GM19328 (cell line): ENCODE data around the gene CCNL2.
"Not testable (repeated sequence)": the region's sequence is repeated elsewhere in the genome, so short reads cannot be mapped to it uniquely, and the experiment has no call there.

Source experiments
- ATAC-seq: cut with Tn5 transposase; IDR thresholded peaks from one replicate; pipeline ENCODE4 v1.9.1; 2021; ENCODE audit warnings: mild to moderate bottlenecking, moderate library complexity; ENCODE audit not compliant: unreplicated experiment

CCNL2 gene

DNA sequence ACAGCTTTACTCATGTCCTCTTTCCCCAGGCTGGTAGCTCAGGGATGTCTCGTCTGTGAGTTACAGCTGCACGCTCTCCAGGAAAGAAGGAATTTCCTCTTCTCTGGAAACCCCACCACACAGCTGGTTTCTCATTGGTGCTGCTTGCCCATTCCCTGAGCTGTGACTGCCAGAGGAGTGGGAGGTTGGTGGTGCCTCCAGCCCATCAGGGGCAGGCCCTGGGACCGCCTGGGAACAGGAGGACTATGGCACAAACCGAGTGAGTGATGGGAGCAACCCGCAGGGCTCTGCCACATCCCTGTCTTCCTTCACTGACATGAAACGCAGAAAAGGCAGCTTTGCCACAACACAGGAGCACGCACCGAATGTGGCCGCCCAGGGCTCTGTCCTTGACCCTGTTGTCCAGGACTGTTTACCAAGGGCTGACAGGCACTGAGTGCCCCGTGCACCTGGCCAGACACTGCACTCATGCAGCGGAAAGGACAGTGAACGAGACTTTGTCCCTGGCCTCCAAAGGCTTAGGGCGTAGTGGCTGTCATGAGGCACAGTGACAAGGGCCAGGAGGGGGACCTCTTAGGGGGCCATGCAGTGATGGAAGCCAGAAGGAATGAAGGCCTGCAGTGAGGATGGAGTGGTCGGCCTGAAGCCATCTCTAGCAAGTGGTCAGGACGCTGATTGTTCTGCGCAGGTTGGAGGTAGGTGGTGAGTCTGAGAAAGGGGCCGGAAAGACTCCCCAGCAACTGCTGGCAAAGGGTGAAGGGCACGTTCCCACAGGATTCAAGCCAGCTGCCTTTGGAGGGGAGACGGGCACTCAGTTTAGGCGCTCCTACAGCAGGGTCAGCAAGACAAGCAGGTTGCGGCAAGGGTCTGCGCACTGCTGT lies 1.7 kb upstream of the CCNL2 start:
- ATAC-seq, result no peak

DNA sequence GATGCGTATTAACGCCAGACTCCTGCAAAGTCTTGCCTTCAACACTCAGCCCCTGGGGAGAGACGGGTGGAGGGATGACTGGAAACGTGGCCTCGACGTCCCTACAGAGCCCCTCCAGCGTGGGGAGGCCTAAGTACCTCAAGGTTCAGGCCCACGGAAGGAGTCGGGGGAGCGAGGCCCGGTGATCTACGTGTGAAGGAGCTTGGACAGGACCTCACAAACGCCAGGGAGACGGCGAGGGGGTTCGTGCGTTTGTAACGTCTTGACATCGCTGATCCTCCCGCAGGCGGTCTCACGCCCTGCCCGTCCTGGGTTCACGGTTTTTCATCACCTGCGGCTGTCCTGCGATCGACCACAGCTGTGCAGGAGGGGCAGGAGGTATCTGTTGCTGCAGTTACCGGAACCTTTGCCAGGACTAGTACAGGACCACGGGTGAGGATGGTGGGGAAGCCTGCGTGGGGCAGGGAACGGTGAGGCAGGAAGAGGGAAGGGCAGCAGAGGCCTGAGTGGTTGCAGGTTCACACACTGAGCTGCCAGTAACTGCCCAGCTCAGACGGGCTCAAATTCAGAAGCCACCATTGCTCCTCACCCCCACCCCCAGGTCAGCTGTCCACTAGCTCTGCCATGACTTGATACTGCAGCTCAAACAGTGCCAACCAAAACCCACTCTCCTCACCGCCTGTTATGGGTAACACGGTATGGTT lies 889 bp upstream of the CCNL2 start:
- ATAC-seq, result no peak

- ATAC-seq, result peak; percentile 14
These were observed 403 bp downstream of the CCNL2 start for GRCh38 chr1:1398677-1399186.

GRCh38 chr1:1397839-1398523 lies 1.2 kb downstream of the CCNL2 start:
- ATAC-seq, result no peak

DNA sequence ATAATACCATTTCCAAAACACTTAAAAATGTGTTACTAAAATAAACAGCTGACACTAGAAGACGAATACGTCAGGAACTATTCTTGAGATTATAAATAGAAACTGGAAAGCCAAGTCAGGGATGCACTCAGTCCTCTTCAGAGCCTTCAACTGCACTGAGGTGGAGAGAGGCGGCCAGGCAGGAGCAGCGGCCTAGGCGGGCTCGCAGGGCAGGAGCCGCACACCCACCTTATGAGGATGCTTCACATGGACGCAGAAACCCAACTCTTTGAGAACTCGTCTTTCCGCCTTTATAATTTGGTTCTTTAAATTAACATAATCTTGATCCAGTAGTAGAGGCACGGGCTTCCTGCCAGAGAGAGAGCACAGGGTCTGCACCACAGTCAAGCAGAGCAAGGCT lies 4.0 kb downstream of the CCNL2 start:
- no peak for ATAC-seq

- ATAC-seq, result no peak
These were observed 5.0 kb downstream of the CCNL2 start for GRCh38 chr1:1394116-1394515.

DNA sequence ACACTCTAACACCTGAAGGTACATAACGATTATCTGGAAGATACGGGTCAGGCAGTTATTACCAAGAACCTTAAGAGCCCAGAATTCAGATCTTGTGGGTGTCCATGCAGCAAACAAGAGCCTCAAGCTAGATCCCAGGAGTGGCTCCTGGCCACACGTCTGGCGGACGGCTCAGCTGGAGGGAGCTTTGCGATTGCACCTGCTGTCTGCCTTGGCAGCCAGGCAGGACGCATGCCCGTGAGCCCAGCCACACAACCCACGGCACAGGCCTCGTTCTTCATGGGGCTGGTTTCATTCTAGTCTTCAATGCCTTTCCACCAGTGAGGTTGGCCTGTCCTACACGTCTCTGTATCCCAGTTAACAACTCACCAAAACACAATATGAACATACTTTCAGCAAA lies 5.7 kb downstream of the CCNL2 start:
- no peak for ATAC-seq

- no peak for ATAC-seq
These were observed 6.1 kb downstream of the CCNL2 start for GRCh38 chr1:1393014-1393413.

GRCh38 chr1:1391225-1391624 lies 7.9 kb downstream of the CCNL2 start:
- no peak for ATAC-seq

GRCh38 chr1:1390675-1391074 lies 8.5 kb downstream of the CCNL2 start:
- no peak for ATAC-seq

GRCh38 chr1:1388078-1388472 lies 11.1 kb downstream of the CCNL2 start:
- ATAC-seq, result no peak

DNA sequence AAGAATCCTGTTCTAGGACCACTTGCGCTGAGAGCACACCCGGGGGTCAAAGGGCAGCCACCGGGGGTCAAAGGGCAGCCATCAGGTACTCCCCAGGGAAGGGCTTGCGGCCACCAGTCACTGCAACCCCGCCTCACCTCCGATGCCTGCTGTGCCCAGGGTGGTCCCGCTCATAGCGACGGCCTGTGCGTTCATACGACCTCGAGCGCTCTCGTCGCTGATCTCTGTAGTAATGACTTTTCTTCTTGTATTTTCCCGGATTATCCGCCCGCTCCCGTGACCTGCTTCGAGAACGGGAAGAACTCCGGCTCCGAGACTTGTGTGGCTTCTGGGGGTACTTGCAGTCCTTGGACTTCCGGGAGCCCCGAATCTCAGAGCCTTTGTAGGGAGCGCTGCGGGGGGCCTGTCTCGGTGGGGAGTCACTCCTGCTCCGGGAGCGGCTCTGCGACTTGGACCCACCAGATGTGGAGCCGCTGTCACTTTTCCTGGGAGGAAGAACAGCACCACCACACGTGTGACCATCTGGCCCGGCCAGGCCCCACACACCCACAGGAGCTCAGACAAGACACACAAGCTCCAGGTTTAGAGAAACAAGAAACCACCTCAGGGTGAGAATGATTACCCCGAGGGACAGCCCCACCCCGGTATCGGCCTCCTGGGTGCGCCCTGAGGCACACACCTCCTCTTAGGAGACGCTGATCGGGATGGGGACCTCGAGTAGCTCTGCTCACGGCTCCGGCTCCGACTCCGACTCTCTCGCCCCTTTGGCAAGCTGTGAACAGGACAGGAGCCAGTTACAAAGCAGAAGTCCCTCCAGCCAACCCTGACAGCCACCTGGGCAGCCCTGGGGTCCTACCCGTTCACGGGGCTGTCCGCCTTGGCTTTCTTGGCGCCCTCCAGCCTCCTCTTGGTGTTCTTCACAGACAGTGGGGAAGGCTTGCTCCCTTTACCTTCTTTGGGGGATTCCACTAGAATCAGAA lies 11.7 kb downstream of the CCNL2 start:
- ATAC-seq, result no peak

- ATAC-seq, result no peak
These were observed 13.2 kb downstream of the CCNL2 start for GRCh38 chr1:1385931-1386330.

GRCh38 chr1:1385339-1385738 lies 13.8 kb downstream of the CCNL2 start:
- not testable (repeated sequence) for ATAC-seq

DNA sequence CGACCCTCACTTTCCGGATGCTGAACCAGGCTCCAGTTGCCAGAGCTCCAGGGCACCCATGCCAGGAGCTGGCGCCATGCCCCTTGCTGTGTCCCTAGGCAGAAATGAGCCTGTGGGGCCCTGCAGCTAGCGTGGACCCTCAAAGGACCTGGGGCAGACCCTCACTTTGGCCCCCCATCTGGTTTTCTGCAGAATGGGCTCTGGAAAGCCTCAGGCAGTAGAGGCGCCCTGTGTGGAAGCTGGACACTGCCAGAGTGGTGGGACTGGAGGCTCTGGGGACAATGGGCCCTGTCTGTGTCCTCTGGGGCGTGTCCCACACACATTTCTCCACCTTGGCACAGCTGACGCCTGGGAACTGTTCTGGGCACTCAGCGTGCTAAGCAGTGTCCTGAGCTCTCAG lies 17.8 kb downstream of the CCNL2 start:
- ATAC-seq, result no peak

DNA sequence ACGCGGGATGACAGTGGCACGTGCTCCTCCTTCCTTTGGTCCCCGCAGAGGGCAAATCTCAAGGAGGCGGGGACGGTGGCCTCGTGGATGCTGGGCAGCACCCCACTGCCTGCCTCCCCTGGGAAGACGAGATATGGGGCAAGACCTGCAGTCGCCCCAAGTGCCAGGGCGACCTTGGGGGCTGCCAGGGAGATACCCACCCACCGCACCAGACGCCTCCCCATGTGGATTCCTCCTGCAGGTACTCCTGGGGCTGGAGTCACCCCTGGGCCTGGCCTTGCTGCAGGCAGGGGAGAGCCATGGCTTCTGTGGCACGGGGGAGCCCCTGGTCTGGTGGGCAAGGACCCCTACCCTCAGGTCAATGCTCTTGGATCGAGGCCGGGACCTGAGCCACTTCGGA lies 18.3 kb downstream of the CCNL2 start:
- no peak for ATAC-seq

- ATAC-seq, result no peak
These were observed 21.5 kb downstream of the CCNL2 start for GRCh38 chr1:1377540-1378205.

DNA sequence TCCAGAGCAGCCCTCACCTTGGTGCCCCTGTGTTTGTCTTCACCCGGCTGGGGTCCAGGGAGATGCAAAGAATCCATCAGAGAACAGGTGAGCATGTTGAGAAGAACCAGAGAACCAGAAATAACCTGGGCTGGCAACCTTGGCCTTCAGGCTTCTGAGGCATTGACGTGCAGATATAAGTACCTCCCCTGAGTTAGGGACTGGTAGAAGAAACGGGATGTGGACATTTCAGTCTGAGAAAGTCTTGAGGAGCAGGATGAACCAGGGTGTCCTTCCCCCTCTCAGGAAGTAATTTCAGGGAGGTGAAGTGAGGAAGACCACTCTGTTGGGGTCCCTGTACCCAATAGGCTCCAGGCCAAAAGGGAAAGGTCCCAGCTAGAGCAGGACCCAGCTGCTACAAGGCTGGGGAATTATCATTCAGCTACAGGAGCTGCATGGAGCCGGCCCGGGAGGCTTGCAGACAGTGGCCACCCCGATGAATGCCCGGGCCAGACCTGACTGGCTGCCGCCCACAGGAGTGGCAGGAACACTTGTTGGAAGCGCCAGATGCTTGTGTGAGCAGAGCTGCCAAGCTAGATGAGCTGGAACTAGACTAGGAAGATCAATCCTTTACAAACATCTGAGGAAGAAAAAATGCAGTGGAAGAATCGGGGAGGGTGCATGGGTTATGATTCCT lies 22.4 kb downstream of the CCNL2 start:
- no peak for ATAC-seq

GRCh38 chr1:1374929-1375662 lies 24.0 kb downstream of the CCNL2 start, which contains the start of gene AURKAIP1:
Gene AURKAIP1, minus strand, starts transcription at chr1:1375207. Its CDS starts 451 bp downstream, at chr1:1374756.
- ATAC-seq, result peak; percentile 87
